ENCODE results near the gene LMCD1.

- TF ChIP-seq CTCF (IDR thresholded peaks at IDR 0.05) (no peak), POLR2A (IDR thresholded peaks at IDR 0.05) (no peak)
Measured at GRCh38 chr3:8563146-8563545, 61.5 kb downstream of the LMCD1 start.

Data from right lobe of liver (tissue), 4 donors.